ENCODE measurements around the gene MCF2.

GRCh38 chrX:139642241-139642927 lies 65.6 kb downstream of the MCF2 start:
- TF ChIP-seq MAFK (IDR thresholded peaks at IDR 0.05; ENCODE audit: low read depth, low read length) (peak; percentile 67), CTCF (conservative IDR thresholded peaks at IDR 0.05; ENCODE audit: low read depth, low read length) (no peak), MXI1 (IDR thresholded peaks at IDR 0.05; ENCODE audit: borderline replicate concordance, low read depth, low read length) (no peak), POLR2A (IDR thresholded peaks at IDR 0.05; ENCODE audit: low read depth, low read length) (no peak), RAD21 (IDR thresholded peaks at IDR 0.05; ENCODE audit: low read length) (no peak)
